ENCODE results near the gene FLRT1. TPM values are rescaled to one million over a fixed set of nuclear protein-coding genes. Genes with fewer than 3 reads are reported as not detected.
A peak's percentile ranks its signal among the peaks of the same experiment; 100 is the strongest.
"Not testable (repeated sequence)": the region's sequence is repeated elsewhere in the genome, so short reads cannot be mapped to it uniquely, and the experiment has no call there.

The FLRT1 gene
- total RNA-seq, 1 donor from 2014 or later, result 4.5 TPM

DNA sequence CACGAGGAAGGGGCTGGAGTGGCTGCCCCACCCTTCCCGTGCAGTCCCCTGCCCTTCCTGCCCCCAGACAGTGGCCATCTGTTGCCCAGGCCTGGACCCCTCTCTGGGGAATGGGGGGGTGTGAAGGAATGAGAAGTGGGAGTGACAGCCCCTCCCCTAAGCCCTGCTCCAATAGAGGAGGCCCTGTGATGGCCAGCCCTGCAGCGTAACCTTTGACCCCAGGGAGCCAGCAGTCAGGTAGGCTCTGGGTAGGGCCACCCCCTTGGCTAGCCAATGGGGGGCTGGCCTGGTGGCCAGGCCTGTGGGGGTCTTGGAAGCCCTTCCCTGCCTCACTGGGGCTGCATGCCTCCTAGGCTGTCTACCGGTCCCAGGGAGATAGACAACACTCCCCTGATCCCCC is 6.6 kb downstream of the FLRT1 start:
- FAIRE-seq (no peak), DNase-seq (ENCODE audit: low spot score in 2 of 2) (no peak)

DNA sequence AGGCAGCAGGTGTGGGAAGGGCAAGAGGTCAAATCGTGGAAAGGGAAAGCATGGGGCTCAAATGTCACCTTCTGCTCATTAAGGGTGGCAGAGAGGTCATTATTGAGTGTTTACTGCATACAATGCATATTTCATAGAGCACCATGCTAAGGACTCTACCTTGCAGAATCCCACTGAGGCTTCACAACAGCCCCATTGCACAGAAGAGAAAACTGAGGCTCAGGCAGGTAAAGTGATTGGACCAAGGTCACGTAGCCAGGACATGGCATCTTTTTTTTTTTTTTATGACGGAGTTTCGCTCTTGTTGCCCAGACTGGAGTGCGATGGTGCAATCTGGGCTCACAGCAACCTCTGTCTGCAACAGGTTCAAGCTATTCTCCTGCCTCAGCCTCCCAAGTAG is 7.8 kb downstream of the FLRT1 start:
- DNase-seq (ENCODE audit: low spot score in 2 of 2) (no peak), FAIRE-seq (no peak)

DNA sequence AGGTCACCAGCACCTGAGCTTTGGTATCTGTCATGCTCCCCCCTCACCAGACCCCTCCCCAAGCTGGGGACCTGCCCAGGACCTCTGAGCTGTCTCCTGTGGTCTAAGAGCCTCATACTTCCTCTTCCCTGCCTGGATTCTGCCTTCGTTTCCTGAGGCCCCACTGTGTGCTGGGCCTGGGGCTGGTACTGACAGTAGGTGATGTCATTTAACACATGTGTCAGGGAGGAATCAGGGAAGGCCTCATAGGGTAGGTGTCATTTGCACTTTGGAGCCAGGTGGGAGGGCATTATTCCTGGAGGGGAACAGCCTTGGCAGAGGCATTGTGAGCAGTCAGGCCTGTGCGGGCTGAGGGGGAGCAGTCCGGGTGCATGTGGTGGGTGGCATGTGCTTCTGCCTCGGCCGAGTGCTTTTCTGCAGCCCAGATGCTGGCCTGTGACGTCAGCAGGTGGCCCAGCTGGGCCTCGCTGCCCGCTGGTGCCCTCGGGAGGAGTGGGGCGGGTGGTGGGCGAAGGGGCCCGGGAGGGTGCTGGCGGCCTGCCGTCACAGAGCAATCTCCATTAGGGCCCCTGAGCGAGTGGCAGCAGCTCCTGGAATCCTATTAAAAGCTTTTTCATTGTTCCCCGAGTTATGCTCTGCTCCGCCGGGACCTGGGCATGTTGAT is 9.1 kb downstream of the FLRT1 start:
- FAIRE-seq (no peak), DNase-seq (ENCODE audit: low spot score in 2 of 2) (peak; percentile 63 to 68)

DNA sequence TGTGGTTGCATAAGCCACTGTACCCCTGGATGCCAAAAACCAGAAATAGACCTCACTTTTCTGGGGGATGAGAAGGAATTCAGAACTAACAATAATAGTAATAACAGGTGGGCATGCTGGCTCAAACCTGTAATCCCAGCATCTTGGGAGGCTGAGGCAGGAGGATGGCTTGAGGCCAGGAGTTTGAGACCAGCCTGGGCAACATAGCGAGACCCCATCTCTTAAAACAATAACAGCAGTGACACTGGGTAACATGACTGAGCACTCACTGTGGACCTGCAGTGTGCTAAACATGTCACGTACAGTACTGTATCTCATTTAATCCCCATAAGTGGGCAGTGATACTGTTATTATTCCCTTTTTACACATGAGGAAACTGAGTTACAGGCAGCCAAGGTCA is 10.0 kb downstream of the FLRT1 start:
- DNase-seq (ENCODE audit: low spot score in 2 of 2) (no peak), FAIRE-seq (no peak)

DNA sequence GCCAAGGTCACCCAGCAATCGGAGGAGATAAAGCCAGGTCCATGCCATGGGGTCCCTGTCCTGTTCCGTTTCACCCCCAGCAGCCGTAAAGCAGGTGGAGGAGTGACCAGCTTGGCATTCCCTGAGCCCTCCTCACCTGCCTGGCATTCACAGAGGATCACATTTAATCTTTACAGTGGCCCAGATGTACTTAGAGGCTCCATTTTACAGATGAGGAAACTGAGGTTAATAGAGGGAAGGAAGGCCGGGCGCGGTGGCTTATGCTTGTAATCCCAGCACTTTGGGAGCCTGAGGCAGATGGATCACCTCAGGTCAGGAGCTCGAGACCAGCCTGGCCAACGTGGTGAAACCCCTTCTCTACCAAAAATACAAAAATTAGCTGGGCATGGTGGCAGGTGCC is 11.6 kb downstream of the FLRT1 start:
- DNase-seq (ENCODE audit: low spot score in 2 of 2); FAIRE-seq: not testable (repeated sequence)

DNA sequence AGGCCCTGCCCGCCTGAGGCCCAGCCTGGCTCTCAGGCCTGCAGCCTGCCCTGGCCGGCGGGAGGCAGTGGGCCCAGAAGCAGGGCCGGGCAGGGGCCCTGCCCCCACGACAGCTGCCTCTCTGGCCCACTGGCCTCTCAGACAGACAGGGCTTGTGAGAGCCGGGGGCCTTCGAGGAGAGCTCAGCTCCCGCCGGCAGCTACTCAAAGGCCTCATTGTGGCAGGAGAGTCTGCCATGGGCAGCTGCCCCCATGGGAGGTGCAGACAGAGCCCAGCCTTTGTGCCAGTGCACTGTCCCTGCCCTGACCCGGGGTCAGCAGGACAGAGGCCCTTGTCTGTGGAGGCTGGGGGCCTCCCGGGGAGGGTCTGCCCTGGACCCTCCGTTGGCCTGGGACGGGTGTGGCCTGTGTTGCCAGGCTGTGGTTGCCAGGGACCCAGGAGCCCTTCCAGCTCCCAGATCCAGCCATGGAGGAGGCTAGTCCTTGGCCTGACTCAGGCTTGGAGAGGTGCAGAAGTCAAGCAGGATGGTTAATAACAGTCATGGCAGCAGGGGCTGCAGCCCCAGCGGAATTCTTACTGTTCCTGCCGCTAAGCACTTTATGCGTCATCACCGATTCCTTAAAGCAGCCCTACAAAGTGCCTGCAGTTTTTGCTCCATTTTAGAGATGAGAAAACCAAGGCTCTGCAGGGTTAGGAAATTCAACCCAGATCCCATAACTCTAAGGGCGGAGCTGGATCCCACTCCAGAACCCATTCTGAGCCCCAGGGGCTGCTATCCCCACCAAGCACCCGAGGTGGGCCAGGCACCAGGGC is 12.5 kb downstream of the FLRT1 start:
- FAIRE-seq, result no peak
- peak; percentile 73 to 86 for DNase-seq (ENCODE audit: low spot score in 2 of 2)

DNA sequence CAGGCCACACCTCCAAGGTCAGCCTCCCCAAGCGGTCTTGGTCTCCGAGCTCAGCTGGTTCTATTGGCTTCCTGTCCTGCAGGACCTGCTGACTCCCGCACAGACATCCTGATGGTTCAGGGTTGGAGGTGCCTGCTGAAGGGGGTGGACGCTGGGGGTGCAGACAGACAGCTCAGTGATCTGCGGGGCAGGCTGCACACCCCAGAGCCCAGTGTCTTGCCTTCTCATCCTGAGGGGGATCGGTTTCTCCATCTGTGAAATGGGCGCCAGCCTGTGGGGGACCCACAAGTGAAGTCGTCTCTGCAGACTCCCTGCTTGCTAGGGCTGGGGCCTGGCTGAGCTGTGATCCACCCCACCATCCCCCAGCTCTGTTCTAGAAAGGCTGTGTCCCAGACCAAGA is 13.8 kb downstream of the FLRT1 start:
- FAIRE-seq (no peak), DNase-seq (ENCODE audit: low spot score in 2 of 2) (no peak)

DNA sequence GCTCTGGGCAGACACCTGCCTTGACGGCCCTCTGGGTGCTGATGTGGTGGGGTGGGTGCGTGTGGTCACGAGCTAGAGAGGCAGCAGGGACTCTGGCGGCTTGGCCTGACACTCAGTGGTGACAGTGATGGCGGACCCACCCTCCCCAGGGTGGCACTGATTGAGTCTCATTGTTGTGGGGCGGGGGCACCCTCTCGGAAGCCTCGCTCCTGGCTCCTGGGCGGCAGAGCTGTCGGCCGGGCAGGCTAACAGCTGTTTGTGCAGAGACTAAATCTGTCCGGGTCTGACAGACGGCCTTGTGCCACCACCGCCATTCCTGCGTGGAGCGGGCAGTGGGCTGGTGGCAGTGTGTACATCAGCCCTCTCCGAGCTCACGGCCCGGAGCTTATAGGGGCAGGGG is 15.6 kb downstream of the FLRT1 start:
- no peak for FAIRE-seq
- no peak for DNase-seq (ENCODE audit: low spot score in 2 of 2)

DNA sequence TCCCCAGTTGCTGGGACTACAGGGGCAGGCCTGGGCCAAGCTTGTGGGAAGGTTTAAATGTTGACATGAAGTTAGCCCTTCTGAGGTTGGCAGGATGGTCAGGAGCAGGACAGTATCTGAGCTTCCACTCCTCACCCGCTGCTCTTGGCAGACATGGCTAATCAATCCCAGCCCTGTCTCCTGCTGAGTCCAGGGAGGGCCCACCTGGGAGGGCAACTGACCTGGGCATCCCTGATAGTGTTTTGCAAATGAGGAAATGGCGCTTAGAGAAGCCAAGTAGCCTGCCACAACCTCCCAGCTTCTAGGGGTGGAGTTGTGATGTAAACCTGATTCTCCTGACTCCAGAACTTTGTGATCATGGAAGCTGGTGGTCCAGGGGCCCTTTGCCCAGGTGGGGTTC is 16.7 kb downstream of the FLRT1 start:
- DNase-seq (ENCODE audit: low spot score in 2 of 2) (no peak), FAIRE-seq (no peak)

DNA sequence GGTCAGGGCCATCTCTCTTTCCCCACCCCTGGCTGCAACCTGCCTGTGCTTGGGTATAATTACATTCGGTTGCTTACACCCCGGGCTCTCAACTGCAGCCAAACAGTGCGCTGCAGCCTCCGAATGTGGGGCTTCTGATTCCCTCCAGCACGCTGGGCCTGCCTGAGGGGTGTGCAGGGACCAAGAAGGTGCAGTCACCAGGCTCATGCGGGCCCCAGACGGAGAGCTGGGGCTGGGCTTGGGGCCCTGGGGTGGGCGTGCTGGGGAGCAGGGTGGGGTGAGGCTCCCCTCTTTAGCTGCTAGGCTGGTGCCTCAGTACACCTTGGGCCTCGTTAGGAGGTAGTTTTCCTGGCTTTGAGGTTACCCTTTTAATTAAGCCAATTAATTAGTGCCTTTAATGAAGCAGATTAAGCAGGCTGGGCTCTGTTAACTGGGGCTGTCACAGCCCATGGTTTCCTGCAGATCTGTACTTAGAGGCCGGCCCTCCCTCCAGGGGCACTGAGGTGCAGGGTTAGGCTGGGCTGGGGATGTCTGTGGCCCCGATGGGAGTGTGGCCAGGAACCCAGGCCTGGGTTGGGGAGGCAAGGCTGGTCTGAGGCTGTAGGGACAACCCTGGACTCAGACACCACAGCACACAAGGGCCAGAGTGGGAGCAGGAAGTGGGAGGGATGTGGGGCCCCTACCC is 17.3 kb downstream of the FLRT1 start:
- DNase-seq (ENCODE audit: low spot score in 2 of 2), result no peak
- no peak for FAIRE-seq

DNA sequence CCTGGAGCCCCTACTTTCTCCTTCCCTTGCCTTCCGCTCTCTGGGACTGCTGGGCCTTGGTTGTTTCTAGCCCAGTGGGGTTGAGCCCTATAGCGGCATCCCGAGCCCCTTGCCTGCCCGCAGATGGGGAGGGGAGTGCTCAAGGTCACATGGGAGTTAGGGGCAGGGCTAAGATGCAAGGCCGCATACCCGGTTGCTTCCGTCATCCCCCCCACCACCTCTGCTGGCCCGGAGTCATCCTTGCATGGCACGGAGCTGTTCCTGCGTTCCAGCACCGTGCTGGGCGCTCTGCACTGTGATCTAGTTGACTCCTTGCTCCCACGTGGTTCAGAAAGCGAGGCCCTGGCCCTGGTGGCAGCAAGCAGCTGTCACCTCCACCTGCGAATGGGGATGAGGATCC is 18.0 kb downstream of the FLRT1 start:
- DNase-seq (ENCODE audit: low spot score in 2 of 2), result no peak
- FAIRE-seq, result no peak

DNA sequence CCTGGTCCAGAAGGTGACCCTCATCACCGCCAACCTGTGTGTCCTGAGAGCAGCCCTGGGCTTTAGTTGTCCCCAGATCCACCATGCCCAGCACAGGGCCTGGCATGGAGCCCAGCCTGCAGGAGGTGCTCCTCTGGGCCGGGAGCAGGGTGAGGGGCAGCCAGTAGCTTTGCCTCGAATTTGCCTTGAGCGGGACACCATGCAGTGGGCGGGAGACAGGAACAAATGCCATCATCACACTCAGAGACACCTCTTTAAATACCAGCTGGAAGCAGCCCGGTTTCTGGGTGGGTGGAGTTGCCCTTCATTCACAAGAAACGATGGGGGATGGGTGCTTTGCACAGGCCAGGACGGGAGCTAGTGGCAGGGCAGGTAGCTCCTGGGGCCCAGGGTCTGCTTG is 19.3 kb downstream of the FLRT1 start:
- FAIRE-seq (no peak), DNase-seq (ENCODE audit: low spot score in 2 of 2) (no peak)

DNA sequence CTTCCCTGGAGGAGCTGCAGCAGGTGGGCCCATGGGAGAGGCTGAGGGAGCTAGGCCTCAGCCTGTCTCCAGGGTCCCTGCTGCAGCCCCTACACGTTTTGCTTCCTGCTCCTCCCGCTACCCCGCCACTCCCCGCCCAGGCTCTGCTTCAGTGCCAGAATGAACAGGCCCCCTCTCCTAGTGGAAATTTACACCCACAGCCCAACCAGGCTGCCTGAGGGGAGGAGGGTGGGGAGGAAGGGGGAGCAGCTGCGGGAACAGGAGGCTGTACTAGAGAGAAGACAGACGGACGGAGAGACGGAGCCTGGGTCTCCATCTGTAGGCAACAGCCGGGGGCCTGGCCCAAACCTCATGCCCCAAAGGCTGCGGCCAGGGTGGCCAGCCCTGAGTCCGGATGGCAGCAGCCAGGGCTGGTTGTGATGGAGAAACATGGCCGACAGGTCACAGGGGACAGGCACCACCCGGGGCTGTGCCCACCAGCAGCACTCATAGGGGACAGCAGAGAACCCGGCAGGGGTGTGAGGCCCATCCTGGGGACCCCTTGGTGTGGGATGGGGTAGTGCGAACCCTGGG is 20.6 kb downstream of the FLRT1 start:
- FAIRE-seq, result no peak
- no peak for DNase-seq (ENCODE audit: low spot score in 2 of 2)

DNA sequence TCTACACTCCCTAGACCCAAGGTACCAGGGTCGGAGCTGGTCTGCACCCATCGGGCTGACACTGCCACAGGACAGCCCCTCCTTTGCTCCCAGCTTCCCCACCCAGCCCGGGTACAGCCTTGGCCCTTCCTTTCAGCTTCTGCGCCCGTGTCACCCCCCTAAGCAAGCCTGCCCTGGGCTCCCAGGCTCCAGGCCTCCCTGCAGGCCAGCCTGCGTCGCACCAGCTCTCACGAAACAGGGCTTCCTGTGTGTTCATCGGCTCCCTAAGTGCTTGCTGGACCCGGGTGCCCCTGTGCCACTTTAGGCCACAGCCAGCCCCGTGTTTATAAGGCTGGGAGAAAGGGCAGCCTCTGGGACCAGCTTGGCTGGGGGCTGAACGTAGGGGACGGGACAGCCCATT is 21.1 kb downstream of the FLRT1 start:
- FAIRE-seq (no peak), DNase-seq (ENCODE audit: low spot score in 2 of 2) (no peak)

DNA sequence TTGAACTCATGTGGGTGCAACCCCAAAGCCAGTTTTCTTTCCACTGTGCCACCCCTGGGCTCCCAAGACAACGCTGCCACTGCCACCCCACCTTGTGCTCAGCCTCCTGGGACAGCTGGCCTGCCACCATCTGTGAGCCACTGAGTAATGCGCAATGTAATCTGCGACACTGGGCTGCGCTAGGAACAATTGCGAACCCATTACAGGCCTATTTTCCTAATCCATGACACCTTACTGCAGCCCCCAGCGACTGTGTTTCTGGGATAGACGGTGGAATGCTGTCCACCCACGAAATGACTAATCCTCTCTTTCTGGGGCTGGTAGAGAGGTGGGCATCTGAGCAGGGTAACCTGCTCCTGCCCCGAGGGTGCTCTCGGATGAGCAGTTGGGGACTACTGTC is 22.2 kb downstream of the FLRT1 start:
- FAIRE-seq (no peak), DNase-seq (ENCODE audit: low spot score in 2 of 2) (no peak)

DNA sequence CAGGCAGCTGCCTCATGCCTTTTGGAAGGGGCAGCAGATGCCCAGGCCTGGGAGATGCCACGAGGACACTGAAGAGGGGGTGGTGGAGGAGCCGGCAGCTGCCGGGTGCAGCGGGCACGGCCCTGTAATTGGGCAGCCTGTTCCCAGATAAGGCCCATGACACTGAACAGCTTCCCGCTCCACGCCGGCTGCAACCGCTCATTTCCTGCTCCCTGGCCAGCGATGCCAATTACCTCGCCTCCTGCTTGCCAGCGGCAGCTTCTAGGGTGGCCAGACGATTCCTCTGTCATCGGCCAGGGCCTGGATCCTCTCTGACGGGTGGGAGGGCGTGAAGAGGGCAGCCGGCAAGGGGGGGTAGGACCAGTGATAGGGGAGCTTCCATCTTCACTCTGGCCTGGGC is 22.8 kb downstream of the FLRT1 start:
- FAIRE-seq, result no peak

DNA sequence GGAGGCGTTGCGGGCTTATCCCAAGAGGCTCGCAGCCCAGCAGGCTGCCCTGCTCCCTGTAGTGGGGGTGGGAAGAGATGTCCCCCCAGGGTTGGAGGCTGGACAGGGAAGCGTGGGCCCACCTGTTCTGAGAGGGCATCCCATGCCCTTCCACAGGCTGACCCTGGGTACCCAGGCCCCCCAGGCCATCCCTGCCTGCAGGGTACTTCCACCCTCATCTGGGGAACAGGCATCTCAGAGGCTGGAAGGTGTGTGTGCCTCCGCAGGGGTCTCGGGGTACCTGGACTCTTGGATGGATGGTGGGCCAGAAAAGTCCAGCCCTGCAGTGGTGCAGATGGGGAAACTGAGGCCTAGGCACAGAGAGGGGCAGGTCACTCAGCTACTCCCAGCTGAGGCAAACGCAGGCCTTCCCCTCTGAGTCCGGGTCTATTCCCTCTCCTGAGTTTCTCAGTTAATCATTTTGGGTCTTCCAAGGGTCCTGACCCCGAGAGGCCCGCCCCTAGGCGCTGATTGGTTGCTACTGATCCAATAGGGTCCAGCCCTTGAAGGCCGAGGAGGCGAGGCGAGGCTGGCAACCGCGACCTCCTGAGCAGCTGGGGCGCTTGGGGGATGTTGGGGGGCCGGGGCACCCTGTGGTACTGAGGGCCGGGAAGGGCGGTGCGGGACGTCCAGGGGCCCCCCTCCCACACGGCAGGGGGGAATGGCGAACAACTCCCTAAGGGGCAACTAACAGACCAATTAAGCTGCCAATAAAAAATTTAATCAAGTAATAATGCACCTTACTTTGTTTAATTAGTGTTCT is 23.8 kb downstream of the FLRT1 start:
- DNase-seq (ENCODE audit: low spot score in 2 of 2), result no peak
- FAIRE-seq, result no peak

More for the DNA sequence above, 22.8 kb downstream of the FLRT1 start:
- no peak for DNase-seq (ENCODE audit: low spot score in 2 of 2)

DNA sequence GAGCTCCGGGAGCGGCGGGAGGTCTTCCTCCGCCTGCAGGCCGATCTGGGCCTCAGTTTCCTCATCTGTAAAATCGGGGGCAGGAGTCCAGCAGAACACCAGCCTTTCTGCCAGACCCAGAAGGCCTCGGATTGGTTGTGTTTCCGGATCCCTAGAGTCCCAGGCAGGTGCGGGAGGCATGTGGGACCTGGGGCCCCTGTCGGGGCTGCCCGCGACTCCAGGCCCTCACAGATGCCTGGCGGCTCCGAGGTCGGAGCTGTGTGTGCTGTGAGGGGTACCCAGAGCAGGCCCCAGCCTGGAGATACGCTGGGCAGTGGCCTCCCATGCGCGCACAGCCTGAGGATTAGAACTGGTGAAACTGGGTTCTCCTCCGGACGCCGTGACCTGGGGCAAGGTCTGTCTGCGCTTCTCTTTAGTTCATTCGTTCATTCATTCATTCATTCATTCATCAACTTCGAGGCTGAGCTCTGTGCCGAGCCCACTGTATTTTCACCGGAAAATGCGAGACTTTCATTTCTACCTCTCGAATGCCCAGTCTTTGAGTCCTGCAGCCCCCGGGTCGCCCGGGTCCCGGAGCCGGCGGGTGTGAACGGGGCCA is 24.6 kb downstream of the FLRT1 start:
- DNase-seq (ENCODE audit: low spot score in 2 of 2) (no peak), FAIRE-seq (no peak)

DNA sequence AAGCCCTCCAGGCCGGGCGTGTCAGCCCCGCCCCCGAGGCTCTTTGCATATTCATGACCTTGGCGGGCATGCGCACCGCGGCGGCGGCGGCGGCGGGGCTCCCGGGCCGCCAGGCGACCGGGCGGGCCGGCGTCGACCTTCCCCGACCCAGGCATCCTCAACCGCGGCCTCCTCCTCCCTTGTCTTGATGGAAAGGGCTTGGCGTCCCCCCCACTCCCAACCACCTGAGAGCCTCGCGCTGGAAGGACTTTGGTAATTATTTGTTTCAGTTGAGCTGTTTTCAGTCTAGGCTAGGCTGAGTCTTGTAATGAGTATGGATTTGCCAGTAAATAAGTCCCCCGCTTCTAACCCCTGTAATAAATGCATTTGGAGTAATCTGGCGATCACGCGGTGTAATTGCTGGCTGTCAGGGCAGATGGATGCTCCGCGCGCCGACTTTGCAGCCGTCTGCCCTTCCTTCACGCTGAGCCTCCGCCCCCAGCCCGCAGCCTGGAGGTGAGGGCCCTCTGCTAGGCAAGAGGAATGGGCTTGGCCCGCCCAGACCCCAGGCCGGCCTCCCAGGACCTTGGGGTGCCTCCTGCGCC is 25.2 kb downstream of the FLRT1 start:
- FAIRE-seq (no peak), DNase-seq (ENCODE audit: low spot score in 2 of 2) (peak; percentile 80 to 87)

All from frontal cortex (tissue), 4 donors.